Measurements from ENCODE around the gene ZC3H4. TPM values are rescaled to one million over a fixed set of nuclear protein-coding genes. Genes with fewer than 3 reads are reported as not detected.

Gene ZC3H4
- total RNA-seq, result 47.5 TPM
- long read RNA-seq, partial matches to known transcripts, result 3 of 60 reads
- long read RNA-seq, other reads (novel, unspliced or antisense), result 57 of 60 reads

DNA sequence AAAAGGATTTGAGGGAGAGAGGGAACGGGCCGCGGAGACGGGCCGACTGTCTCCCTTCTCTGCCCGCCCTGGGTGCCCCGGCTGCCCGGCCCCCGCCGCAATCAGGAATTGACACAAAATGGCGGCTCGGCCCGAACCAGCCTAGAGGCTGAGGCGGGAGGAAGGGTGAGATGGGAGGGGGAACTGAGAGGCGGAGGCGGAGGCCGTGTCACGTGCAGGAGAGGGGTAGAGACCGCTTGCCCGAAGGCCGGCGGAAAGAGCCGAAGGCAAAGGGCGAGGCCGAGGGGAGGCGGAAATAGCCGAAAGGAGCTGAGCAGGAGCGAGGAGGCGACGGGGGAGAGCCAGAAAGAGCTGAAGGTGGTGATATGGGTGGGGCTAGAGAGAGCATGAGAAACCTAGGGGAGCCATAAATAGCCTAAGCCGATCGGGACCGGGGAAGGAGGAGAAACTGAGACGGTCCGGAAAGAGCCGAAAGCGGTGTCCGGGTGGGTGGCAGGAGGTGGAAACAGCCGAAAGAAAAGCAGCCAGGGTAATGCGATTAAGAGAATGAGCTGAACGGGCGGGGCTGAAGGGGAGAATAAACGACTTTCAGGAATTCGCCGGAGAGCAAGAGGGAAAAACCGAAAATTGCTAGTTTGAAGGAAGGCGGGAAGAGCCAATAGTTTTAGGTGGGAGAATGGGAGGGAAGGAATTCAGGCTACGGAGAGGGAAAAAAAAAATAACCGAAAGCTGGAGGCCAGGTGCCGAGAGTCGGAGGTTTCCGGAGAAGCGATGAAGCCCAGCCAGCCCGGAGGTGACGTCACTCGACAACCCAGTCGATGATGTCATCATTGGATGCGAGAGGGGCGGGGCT, at the start of gene ZC3H4:
Gene ZC3H4, minus strand, starts transcription at position 780 of the 853 bp plus-strand sequence. CDS start 1,192 bp downstream, outside the sequence.
- DNase-seq, result peak; percentile 99
- no peaks in the 10 kb centered on the region for H3K36me3 ChIP-seq
- peak; percentile 95 for ATAC-seq
- H3K9me3 ChIP-seq, result no peaks in the 10 kb centered on the region
- TF ChIP-seq, protein P1, sequence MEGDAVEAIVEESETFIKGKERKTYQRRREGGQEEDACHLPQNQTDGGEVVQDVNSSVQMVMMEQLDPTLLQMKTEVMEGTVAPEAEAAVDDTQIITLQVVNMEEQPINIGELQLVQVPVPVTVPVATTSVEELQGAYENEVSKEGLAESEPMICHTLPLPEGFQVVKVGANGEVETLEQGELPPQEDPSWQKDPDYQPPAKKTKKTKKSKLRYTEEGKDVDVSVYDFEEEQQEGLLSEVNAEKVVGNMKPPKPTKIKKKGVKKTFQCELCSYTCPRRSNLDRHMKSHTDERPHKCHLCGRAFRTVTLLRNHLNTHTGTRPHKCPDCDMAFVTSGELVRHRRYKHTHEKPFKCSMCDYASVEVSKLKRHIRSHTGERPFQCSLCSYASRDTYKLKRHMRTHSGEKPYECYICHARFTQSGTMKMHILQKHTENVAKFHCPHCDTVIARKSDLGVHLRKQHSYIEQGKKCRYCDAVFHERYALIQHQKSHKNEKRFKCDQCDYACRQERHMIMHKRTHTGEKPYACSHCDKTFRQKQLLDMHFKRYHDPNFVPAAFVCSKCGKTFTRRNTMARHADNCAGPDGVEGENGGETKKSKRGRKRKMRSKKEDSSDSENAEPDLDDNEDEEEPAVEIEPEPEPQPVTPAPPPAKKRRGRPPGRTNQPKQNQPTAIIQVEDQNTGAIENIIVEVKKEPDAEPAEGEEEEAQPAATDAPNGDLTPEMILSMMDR (IDR thresholded peaks at IDR 0.05), result no peak
- intact Hi-C loops (cut with DNase I), result no loop called here
- peaks cover 12% of the 10 kb centered on the region for H3K4me1 ChIP-seq
- no peaks in the 10 kb centered on the region for H3K27me3 ChIP-seq
- H3K4me3 ChIP-seq, result peak within 1 kb of the TSS; percentile 88
- H3K27ac ChIP-seq, result peak within 1 kb of the TSS; percentile 100

GRCh38 chr19:47161876-47162489, 48.4 kb upstream of the ZC3H4 start:
- DNase-seq (no peak), ATAC-seq (no peak)
- Histone ChIP-seq H3K9me3 (no peaks in the 10 kb centered on the region), H3K27me3 (no peaks in the 10 kb centered on the region), H3K36me3 (peaks cover 9% of the 10 kb centered on the region), H3K27ac (peak overlapping the region; percentile 9), H3K4me3 (no peak overlapping the region), H3K4me1 (peaks cover 29% of the 10 kb centered on the region)
- TF ChIP-seq, protein P1 (IDR thresholded peaks at IDR 0.05), result no peak
- intact Hi-C loops (cut with DNase I), result no loop called here

DNA sequence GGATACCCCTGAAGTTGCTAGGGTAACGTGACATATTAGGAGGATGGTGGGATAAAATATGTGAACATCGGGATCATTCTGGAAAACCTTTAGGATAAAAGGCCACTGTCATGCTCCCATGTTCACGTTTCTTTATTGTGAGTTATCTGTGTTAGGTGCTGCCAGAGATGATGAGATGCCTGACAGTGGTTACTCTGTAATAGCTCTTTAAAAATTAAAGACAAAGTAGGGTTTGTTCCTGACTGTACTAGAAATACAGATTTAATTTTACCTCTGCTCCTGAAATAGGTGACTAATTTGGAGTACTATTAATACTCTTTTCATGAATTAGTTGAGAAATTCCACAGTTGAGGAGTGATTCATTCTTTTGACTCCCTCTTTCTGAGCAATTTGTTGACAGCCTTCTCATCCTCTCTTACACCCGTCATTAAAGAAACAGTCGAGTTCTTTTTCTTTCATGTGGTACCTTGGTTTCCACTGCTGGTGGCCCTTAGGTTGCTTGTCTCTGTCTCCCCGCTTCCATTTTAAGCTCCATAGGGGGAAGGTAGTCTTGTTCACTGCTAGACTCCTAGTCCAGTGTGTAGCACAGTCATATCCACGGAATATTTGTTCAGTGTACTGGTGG, 45.4 kb upstream of the ZC3H4 start:
- DNase-seq (no peak), ATAC-seq (no peak)
- TF ChIP-seq, protein P1 (IDR thresholded peaks at IDR 0.05), result no peak
- Histone ChIP-seq H3K9me3 (no peaks in the 10 kb centered on the region), H3K4me1 (peaks cover 46% of the 10 kb centered on the region), H3K27ac (peak overlapping the region; percentile 75), H3K4me3 (no peak overlapping the region), H3K27me3 (no peaks in the 10 kb centered on the region), H3K36me3 (peaks cover 27% of the 10 kb centered on the region)
- intact Hi-C loops (cut with DNase I), result no loop called here

GRCh38 chr19:47158367-47158791, 44.8 kb upstream of the ZC3H4 start:
- Histone ChIP-seq H3K27me3 (no peaks in the 10 kb centered on the region), H3K27ac (peak overlapping the region; percentile 75), H3K4me1 (peaks cover 46% of the 10 kb centered on the region), H3K9me3 (no peaks in the 10 kb centered on the region), H3K36me3 (peaks cover 33% of the 10 kb centered on the region), H3K4me3 (no peak overlapping the region)
- TF ChIP-seq, protein P1 (IDR thresholded peaks at IDR 0.05), result no peak
- no peak for DNase-seq
- ATAC-seq, result peak; percentile 39
- intact Hi-C loops (cut with DNase I), result no loop called here

GRCh38 chr19:47157431-47158321, 44.1 kb upstream of the ZC3H4 start:
- DNase-seq (no peak), ATAC-seq (peak; percentile 77)
- no peaks in the 10 kb centered on the region for H3K9me3 ChIP-seq
- H3K36me3 ChIP-seq, result peaks cover 40% of the 10 kb centered on the region
- intact Hi-C loops (cut with DNase I), result no loop called here
- H3K4me1 ChIP-seq, result peaks cover 50% of the 10 kb centered on the region
- H3K27me3 ChIP-seq, result no peaks in the 10 kb centered on the region
- H3K27ac ChIP-seq, result peak overlapping the region; percentile 75
- H3K4me3 ChIP-seq, result no peak overlapping the region
- TF ChIP-seq, protein P1 (IDR thresholded peaks at IDR 0.05), result no peak

Measured in upper lobe of right lung (tissue), 1 donor.